AG04450 (cell line): ENCODE data around the gene CCDC106. TPM values are rescaled to one million over a fixed set of nuclear protein-coding genes. Genes with fewer than 3 reads are reported as not detected.

Experiments
- CTCF ChIA-PET: fragments of 300-600, 350-600 bp; formaldehyde crosslinking; extraction: SDS; loops from one replicate; lab custom pipeline; 2022; ENCODE audit warnings: antibody characterized with exemption, inconsistent platforms; lab: Charles Lee
- POLR2A ChIA-PET: fragments of 350-600 bp; formaldehyde crosslinking; extraction: SDS; loops from one replicate; lab custom pipeline; 2021; ENCODE audit warnings: antibody characterized with exemption, inconsistent platforms; lab: Yijun Ruan, JAX
- DNase-seq: peaks from one replicate; pipeline ENCODE4 v3.0.0-alpha.2; 2011; ENCODE audit warnings: low read depth, low spot score
- H3K27ac ChIP-seq: one replicate; pipeline ENCODE4 v1.5.1; 2012; ENCODE audit warnings: low read depth, low read length, control low read depth
- H3K27me3 ChIP-seq: one replicate; pipeline ENCODE4 v1.6.0; 2012; ENCODE audit warnings: low read length; ENCODE audit not compliant: control insufficient read depth, insufficient read depth
- H3K4me3 ChIP-seq: 2 replicates; pipeline ENCODE4 v1.5.1; 2011; ENCODE audit warnings: mild to moderate bottlenecking, low read depth, low read length, control low read depth
- H3K9me3 ChIP-seq: 2 replicates; pipeline ENCODE4 v1.5.1; 2012; ENCODE audit warnings: low read length; ENCODE audit not compliant: control insufficient read depth, insufficient read depth
- polyA plus RNA-seq: library from polyadenylated mRNA; depleted of rRNA; stranded (reverse); fragments of >200 nt; gene quantifications from 2 replicates; pipeline ENCODE4 v1.2.3, GENCODE V29; 2011
- TF ChIP-seq, protein P1 (sequence below): IDR thresholded peaks from 2 replicates; pipeline ENCODE4 v1.5.1; 2011; ENCODE audit warnings: low read depth, low read length, control low read depth, inconsistent platforms

The CCDC106 gene
- polyA plus RNA-seq, 1 experiment = 6.2 TPM

DNA sequence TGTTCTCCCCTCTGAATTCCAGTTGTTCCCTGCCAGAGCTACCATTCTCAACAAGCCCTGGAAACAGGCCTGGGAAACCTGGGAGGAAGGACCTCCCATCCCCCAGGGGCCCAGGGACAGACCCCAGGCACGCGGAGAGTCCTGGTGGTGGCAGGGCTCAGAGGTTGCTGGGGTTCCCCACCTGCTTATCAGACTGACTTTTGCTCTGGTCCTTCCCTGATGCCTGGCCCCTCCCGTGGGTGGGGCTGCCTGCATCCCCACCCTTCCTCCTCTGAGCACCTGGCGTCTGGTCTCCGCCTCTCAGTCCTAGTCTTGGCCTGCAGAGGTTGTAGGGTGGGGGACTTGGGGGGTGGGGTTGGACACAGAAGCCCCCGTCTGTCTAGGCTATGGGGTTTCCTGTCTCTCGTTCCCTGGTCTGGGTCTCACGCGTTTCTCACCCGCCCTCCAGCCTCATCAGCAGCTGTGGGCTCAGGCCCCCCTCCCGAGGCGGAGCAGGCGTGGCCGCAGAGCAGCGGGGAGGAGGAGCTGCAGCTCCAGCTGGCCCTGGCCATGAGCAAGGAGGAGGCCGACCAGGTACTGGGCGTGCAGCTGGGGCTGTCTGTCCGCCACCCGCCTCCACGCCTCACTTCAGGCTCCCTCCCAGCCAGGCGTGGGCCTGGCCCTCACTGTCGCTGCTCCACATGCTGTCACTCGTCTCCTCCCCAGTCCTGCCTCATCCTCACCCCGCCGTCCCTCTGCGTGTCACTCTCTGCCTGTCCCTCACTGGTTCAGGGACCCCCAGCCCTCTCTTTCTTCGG lies 40.6 kb downstream of the CCDC106 start:
- no peaks in the 10 kb centered on the region; the same call in 1 of the 2 replicates for H3K9me3 ChIP-seq
- TF ChIP-seq, protein P1, sequence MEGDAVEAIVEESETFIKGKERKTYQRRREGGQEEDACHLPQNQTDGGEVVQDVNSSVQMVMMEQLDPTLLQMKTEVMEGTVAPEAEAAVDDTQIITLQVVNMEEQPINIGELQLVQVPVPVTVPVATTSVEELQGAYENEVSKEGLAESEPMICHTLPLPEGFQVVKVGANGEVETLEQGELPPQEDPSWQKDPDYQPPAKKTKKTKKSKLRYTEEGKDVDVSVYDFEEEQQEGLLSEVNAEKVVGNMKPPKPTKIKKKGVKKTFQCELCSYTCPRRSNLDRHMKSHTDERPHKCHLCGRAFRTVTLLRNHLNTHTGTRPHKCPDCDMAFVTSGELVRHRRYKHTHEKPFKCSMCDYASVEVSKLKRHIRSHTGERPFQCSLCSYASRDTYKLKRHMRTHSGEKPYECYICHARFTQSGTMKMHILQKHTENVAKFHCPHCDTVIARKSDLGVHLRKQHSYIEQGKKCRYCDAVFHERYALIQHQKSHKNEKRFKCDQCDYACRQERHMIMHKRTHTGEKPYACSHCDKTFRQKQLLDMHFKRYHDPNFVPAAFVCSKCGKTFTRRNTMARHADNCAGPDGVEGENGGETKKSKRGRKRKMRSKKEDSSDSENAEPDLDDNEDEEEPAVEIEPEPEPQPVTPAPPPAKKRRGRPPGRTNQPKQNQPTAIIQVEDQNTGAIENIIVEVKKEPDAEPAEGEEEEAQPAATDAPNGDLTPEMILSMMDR = no peak
- ChIA-PET CTCF (no interaction called here), POLR2A (no interaction called here)
- no peaks in the 10 kb centered on the region for H3K27me3 ChIP-seq
- DNase-seq = no peak
- H3K4me3 ChIP-seq = no peak overlapping the region
- H3K27ac ChIP-seq = no peak overlapping the region

DNA sequence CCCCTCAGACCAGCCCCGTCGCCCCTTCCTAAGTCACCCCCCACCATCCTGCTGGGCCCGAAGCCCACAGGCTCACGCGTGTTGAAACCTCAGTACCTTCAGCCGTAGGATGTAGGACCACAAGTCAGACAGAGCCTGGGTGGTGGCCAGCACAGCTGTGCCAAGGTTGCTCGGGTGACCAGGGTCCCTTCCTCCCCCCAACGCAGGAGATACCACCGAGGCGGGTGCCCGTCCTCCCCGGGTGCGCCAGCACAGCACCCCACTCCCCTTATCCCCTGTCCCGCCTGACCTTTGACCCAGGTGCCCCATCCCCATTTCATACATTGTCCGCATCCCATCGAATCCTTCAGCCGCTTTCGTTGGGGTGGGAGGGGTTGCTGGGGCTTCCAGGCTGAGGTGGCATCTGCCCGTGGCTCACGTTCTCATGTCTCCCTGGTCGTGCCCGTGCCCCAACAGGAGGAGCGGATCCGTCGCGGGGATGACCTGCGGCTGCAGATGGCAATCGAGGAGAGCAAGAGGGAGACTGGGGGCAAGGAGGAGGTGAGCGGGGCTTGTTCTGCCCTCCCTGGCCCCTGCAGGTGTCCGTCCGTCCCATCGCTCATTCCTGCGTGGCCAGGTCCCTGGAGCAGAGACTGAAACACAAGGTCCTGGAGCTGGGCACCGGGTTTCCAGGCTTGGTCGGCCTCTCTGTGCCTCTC lies 41.5 kb downstream of the CCDC106 start:
- DNase-seq = no peak
- POLR2A ChIA-PET = no interaction called here
- TF ChIP-seq, protein P1 = no peak
- Histone ChIP-seq H3K27me3 (no peaks in the 10 kb centered on the region), H3K9me3 (no peaks in the 10 kb centered on the region; the same call in 1 of the 2 replicates), H3K27ac (no peak overlapping the region), H3K4me3 (no peak overlapping the region)
- CTCF ChIA-PET = interaction anchor here (1.6 kb wide), 1 partner anchor 14 kb away, joined by 3 read pairs; no protein-coding TSS in a partner anchor

DNA sequence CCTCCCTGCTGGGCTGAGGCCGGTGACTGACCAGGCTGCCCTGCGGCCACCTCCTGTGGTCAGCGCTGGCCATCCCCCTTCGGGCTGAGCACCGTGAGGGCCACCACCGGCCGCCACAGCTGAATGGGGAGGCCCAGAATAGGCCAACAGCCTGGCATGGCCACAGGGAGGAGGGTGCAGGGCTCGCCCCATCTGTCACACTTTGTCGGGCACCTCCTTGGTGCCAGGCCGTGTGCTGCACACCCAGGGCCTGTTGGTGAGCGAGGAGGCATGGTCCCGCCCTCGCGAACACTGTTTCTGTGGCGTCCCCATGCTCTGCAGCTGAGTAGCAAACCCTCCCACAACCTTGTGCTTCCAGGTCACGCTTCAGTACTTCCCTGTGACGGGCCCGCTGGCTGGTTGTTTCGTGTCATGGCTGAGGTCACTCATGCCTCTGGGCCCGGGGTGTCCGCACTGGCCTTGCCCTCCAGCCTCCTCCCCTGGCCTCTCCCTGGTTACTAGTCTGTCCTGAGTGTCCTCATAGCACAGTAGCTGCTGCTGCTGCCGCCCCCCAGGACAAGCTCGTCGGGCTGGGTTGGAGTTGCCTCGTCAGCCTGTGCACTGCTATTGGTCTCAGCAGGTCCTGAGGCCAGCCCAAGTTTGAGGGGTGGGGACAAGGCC lies 42.2 kb downstream of the CCDC106 start:
- no peak for DNase-seq
- Histone ChIP-seq H3K9me3 (no peaks in the 10 kb centered on the region; the same call in 1 of the 2 replicates), H3K27me3 (no peaks in the 10 kb centered on the region), H3K27ac (no peak overlapping the region), H3K4me3 (no peak overlapping the region)
- ChIA-PET POLR2A (no interaction called here), CTCF (interaction anchor here (1.6 kb wide), 1 partner anchor 13 kb away, joined by 3 read pairs; no protein-coding TSS in a partner anchor)
- TF ChIP-seq, protein P1 = no peak

DNA sequence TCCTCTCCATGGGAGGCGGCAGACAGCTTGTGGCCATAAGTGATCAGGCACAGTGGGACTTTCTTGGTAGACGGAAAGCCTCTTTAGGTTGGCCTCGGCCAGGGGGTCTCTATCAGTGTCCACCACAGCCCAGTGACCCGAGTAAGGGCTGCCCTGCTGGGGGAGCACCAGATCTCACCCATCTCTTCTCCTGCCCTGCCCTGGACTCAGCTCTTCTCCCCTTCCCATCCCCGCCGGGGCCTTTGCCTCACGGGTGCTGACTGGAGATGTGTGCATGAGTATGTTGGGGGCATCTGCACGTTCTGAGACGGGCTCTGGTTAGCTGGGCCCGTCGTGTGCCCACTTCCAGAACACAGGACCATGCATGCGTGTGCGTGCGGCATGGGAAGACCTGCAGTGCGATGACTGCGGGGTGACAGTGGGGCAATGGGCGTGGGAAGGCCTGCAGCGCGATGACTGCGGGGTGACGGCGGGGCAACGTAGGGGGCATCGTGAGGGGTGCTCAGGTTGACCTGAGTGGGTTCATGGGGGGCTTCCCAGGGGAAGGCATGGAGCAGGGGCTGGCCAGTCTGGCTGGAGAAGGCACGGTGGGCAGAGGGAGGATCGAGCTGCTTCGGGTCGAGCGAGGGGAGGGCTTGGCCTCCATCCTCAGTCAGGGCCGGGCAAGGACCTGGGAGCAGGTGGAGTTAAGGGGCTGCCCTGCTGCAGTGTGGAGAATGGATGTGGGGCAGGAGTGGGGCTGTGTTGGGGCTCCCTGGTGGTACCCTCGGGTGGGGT lies 42.9 kb downstream of the CCDC106 start:
- POLR2A ChIA-PET = no interaction called here
- no peaks in the 10 kb centered on the region; the same call in 1 of the 2 replicates for H3K9me3 ChIP-seq
- DNase-seq = no peak
- TF ChIP-seq, protein P1 = no peak
- no peak overlapping the region for H3K4me3 ChIP-seq
- no peak overlapping the region for H3K27ac ChIP-seq
- CTCF ChIA-PET = interaction anchor here (1.6 kb wide), 1 partner anchor 13 kb away, joined by 3 read pairs; no protein-coding TSS in a partner anchor
- H3K27me3 ChIP-seq = no peaks in the 10 kb centered on the region
